Stimulated activated CD4-positive, alpha-beta T cell treated with anti-CD3 and anti-CD28 coated beads, Interleukin-4, amount 100 ng/mL, for 1 hour (primary cell): Measurements from ENCODE around the gene GPR25.

ENCODE experiments used
- DNase-seq: peaks from one replicate; pipeline ENCODE4 v3.0.0-alpha.2; 2020

Gene GPR25, protein sequence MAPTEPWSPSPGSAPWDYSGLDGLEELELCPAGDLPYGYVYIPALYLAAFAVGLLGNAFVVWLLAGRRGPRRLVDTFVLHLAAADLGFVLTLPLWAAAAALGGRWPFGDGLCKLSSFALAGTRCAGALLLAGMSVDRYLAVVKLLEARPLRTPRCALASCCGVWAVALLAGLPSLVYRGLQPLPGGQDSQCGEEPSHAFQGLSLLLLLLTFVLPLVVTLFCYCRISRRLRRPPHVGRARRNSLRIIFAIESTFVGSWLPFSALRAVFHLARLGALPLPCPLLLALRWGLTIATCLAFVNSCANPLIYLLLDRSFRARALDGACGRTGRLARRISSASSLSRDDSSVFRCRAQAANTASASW

DNA sequence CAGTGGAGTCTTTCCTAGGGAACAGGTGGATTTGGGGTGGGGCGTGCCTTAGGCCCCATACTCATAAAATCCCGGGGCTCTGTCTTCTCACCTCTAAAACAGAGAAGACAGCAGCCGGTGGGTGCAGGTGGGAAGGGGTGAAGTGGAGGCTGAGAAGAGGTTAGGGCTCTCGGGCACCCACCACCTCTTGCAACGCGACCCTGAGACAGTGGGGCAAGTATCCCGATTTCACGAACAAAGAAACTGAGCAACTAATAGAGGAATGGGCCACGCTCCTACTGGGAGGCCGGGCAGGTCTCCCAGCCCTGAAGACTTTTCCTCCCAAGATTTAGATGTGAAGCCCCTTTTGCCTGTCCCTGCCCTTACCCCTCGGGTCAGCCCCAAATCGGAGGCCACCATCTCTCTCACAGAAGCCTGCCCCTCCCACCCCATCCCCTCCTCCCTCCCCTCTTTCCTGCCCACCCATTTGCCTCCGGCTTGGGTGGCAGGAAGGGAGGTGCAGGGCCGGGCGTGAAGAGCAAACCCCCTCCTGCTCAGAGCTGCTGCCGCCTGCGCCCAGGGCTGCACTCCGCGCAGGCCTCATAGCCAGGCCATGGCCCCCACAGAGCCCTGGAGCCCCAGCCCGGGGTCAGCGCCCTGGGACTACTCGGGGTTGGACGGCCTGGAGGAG lies at the start of gene GPR25:
TSS of gene GPR25 (plus strand) at position 536 of the 670 bp plus-strand sequence. CDS start at position 593, 57 bp downstream.
- no peak for DNase-seq

DNA sequence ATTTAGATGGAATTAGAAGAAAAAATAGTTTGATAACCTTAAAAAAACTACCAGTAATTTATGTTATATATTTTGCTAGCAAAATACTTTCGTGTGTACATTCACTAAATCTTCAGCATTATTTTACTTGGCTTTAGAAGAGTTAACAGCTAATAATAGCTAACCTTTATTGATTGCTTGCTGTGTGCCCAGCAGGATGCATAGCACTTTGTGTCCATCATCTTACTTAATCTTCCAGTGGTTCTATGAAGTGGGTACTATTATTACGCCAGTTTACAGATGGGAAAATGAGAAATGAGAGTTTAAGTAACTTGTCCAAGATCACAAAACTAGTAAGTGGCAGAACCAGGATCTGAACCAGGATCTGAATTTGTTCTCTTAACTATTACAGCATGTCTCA lies 41.7 kb upstream of the GPR25 start:
- DNase-seq = no peak

DNA sequence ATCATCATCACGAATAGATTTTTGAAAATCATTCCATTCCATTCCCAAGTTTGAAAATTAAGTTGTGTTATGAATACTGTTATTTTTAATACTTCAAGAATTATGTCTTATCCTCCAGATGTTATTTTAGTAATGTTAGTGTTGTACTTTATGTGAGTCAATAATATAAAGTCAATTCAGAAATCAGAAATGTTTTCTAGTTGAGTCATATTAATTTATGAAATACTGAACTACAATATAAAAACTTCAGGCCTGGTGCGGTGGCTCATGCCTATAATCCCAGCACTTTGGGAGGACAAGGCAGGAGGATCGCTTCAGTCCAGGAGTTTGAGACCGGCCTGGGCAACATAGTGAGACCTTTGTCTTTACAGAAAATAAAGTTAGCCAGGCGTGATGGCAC lies 38.4 kb upstream of the GPR25 start:
- DNase-seq = no peak

DNA sequence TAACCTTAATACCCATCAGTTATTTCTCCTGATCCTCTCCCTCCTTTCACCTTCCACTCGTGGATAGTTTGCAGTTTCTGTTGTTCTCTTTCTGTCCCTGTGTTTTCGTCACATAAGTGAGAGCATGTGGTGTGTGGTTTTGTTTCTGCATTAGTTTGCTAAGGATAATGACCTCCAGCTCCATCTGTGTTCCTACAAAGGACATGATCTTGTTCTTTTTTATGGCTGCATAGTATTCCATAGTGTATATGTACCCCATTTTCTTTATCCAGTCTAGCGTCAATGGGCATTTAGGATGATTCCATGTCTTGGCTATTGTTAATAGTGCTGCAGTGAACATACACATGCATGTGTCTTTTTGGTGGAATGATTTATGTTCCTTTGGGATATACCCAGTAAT lies 36.6 kb upstream of the GPR25 start:
- DNase-seq = no peak

DNA sequence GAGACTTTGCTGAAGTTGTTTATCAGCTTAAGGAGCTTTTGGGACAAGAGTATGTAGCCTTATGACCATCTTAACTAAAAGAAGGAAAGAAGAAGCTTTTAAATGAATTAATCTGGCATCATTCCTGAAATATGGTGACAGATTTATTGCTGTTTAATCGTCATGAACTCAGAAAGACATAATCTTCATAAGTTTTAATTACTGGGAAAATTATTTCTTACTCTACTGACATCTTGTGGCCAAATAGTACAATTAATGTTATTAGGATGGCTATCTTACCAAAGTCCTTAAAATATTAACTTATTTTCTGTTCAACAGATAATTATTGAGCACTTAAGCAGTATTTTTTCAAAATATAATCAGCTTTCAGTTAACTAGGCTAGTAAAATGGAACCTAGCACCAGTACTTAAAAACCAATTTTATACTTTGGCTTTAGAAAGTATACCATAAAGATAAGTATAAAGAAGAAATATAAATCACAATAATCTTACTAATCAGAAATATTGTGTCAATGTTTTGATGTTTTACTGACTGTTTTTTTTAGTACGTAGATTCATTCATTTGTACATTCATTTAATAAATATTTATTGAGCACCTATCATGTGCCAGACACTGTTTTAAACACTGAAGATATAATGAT lies 34.7 kb upstream of the GPR25 start:
- DNase-seq = no peak

DNA sequence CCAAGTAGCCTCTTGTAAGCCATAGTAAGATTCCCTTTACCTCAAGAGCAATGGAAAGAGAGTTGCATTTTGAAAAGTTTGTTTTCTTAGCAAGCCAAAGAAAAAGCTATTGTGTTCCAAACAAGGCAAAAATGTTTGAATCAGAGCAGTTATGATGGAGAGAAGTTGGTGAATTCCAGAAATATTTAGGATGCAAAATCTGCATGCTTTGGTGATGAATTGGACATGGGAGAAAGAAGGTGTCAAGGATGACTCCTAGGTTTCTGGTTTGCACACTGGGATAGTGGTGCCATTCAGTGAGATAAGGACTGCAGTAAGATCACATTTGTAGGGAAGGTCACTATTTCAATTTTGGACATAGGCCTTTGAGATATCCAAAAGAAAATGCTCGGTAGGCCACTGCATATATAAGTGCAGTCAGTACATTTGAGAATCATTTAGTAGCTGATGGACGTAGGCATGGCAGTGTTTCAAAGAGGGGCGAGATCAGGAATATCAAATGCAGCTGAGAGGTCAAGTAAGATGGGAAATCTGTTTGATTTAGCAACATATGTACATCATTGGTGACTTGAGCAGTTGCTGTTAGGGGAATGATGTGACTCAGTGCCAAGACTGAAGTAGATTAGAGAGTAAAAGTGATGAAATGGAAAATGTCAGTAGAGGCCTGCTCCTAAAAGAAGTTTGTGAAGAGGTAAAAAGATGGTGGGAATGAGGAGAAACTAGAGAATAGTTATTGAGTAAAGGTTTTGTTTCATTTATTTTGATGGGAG lies 33.9 kb upstream of the GPR25 start:
- DNase-seq = no peak

DNA sequence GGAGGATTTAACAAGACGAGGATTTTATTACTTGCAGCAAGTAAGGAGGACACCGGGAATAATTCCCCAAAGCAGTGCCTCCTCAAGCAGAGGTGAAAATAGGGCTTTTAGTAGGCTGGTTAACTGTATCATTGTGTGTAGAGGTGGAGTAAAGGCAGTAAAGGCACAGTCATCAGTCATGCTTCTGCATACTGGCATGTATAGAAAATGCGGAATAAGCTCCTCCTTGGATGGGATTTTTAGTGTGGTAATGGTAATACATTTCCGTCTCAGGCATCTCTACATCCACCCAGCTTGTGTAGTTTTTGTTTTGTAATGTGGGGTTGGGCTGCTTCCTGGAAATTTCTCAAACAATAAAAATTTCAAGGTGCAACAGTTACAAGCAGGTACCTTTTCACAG lies 27.4 kb upstream of the GPR25 start:
- no peak for DNase-seq

DNA sequence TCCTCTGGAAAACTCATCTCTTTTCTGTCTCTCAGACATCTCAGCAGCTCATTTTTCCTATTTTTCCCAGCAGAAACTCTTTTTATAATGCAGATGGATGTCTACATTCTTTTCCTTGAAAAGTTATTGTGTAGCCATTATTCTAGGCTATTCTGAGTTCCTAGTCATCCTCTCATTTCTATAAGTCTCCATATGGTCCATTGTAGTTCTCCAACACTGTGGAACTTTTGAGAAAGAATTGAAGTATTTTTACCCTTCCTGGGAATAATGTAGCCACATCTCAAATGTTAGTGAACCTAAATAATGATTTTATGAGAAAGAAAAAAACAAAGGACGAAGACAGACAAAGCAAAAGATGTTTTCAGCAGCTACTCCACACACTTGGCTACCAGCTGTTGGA lies 26.4 kb upstream of the GPR25 start:
- DNase-seq = no peak

DNA sequence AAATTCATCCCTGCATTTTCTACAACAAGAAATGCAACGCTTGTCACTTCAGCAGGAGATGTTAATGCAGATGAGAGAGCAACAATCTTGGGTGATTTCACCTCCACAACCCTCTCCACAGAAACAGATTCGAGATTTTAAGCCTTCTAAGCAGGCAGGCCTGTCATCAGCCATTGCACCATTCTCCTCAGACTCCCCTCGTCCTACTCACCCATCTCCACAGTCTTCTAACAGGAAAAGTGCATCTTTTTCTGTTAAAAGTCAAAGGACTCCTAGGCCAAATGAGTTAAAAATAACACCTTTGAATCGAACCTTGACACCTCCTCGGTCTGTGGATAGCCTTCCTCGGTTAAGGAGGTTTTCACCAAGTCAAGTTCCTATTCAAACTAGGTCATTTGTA lies 23.4 kb upstream of the GPR25 start:
- no peak for DNase-seq

DNA sequence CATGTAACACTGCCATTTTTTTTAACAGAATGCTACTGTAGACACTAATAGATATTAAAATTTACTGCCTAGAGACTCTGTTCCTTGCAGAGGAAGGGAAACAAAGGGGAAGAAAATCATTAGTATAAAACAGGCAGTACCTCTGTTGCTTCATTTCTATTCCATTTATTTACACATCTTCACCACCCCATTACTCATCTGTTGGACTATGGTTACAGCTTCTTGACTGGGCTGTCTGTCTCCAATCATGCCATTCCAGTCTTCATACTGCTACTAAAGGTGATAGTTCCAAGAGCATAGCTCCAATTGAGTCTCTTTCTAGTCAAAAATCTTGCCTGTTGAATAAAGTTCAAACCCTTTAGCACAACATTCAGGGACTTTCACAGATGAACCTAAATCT lies 22.2 kb upstream of the GPR25 start:
- DNase-seq = no peak

DNA sequence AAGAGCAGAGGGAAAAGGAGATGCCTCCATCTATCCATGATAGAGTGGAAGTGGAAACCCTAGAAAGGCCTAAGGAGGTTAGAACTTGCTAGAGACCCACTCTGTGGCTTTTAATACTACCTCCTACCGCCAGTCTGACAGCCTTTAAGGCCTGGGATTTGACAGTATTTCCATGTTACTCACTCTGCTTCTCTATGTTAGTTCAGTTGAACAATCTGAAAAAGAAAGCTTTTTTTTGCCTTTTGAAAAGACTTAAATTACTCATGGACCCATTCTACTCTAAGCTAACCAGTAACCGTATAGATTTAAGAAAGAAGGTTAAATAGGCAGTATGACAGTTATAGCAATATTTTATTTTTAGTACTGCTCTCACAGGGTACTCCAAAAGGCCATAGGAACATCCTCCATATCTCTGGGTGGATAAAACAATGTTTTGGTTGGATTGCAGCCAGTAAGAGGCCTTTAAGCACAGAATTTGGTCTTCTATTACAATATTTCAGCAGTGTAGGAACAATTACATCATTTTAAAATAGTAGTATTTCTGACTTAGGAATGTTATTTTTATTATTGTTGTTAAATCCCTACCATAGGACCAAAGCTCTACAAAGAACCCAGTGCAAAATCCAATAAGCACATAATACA lies 15.9 kb upstream of the GPR25 start:
- DNase-seq = no peak

DNA sequence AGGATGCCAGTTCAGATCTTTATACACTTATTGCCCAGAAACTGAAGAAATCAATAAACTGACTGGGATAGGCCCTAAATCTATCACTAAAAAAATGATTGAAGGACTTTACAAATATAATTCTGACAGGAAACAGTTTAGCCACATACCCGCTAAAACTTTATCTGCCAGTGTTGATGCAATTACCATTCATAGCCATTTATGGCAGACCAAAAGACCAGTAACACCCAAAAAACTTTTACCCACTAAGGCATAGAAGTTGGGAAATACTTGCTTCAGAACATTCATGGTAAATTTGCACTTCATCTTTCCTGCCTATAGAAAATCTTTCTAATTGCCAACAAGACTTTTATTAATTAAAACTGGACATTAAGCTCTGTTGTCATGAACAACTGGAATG lies 15.0 kb upstream of the GPR25 start:
- DNase-seq = no peak

DNA sequence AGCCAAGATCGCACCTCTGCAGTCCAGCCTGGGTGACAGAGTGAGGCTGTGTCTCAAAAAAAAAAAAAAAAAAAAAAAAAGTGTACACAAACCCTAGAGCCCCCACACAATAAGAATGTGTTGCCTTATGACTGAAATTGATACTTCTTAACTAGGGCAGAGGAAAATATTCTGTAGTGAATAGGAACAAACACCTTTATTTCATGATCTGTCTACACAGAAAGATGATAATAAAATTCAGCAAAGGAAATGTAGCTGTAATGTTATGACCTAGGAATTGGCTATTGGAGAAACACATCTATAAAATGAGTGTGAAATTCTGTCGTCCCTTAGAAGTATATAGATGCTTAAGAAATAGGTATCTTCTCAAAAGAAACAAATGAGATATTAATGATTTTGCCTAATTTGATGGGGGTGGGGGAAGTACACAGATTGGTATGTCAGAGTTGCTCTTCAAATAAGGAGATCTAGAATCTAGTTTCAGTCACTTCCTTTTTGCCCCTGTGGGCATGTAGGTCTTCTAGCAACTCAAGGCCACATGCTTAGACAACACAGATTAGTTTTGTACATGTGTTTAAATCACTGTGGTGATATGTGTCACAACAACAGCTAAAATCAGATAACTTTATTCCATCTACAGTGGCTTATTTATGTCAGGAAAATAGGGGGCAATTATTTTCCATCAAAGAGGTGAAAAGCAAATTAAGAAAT lies 10.7 kb upstream of the GPR25 start:
- no peak for DNase-seq

DNA sequence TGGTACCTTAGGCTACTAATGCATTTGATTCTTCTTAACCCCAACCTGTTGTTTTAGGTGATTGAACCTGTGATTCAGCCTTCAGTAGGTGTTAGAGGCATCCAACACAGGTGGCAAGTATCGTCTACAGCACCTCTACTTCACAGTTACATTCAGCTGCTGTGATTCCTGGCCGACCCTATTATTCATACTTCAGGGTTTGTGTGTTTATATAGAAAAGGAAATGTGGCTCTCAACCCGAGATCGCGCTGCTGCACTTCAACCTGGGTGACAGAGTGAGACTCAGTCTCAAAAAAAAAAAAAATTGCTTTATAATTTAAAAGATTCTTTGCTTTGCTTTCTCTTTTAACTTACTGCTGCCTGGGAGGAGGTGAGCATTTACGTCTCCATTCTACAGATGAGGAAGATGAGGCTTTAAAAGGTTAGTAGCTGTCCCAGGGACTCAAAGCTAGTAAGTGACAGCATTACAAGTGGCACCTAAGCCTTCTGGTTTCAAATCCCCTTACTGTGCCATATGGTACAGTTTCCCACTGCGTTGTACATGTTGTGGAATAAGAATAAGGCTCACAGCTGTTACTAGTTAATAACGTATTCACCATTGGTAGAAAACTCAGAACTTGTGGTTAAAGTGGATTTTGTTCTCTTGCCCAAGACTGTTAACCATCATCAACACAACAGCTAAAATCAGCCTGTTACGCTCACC lies 9.9 kb upstream of the GPR25 start:
- no peak for DNase-seq

DNA sequence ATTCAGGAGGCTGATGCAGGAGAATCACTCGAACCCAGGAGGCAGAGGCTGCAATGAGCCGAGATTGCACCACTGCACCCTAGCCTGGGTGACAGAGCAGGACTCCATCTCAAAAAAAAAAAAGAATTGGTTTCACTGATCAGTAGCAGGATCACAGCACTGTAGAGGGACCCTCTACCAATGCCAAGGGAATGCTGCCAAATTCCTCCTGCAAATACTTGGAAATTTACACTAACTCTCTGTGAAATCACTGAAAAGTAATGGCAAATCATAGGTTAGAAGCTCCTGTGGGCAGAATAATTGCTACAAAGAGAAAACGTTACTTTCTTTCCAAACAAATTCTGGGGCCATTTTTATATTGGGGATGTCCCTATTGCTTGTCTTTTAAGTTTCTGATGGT lies 6.7 kb upstream of the GPR25 start:
- DNase-seq = no peak

DNA sequence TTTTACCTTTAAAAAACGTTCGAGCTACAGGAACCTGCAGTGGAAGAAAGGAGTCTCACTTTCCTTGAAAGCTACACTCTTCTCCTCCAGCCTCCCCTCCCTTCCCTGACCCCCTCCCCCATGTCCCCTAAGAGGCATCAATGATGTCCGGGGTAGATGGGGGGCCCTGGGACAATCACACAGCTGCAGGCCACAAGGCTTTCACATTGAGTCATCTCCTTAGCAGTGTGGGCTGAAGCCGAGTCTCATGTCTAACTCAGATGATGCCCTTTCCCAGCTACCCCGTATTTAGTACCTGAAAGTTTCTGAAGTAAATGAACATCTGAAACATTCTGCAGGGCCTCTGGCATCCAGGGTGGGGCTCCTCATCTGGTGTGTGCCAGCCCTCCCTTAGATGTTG lies 6.3 kb upstream of the GPR25 start:
- DNase-seq = peak; percentile 37

DNA sequence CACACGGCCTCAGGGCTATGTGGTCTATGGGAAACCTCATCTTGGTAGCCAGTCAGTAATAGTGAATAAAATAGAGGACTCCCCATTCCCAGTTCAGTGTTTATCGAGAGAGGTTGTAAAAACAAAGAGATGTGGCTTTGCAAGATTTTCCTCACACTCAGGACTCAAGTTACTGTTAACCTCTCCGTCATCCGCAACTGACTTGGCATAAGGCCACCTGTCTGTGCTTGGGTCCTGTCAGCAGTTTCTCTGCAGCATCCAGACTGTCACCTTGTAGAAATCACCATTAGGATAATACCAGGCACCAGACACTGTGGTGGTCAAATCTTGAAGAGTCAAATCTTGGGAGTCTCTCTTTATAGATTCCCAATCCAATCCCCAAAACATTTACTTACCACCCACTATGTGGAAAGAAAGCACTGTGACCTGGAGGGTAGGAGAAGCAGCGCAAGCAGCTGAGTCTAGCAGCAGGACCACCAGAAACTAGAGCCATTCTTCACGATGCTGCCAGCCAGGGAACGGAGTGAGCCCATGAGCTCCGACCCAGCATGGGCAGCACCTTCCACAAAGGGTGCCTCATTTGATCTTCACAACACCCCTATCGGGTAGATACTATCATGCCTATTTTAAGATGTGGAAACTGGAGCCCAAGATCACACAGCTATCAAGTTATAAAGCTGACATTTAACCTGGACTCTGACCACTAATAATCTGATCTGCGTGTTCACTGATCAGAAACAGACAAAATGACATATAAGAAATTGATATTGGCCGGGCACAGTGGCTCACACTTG lies 5.6 kb upstream of the GPR25 start:
- no peak for DNase-seq

DNA sequence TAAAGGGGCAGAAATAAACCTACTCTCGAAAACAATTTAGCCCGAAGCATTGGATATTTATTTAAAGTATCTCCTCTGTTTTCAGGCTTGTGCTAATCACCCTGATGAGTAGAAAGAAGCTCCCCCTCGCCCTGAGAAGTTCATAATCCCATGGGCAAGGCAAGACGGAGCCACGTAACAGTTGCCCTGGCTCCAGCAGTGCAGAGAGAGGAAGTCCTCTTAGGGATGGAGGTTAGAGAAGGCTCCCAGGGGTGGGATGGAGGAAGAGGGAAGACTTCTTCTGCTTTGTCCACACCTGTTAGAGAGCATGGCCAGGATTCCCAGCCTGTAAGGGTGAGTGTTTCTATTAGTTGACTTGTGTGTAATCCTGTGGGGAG lies 3.4 kb upstream of the GPR25 start:
- no peak for DNase-seq

DNA sequence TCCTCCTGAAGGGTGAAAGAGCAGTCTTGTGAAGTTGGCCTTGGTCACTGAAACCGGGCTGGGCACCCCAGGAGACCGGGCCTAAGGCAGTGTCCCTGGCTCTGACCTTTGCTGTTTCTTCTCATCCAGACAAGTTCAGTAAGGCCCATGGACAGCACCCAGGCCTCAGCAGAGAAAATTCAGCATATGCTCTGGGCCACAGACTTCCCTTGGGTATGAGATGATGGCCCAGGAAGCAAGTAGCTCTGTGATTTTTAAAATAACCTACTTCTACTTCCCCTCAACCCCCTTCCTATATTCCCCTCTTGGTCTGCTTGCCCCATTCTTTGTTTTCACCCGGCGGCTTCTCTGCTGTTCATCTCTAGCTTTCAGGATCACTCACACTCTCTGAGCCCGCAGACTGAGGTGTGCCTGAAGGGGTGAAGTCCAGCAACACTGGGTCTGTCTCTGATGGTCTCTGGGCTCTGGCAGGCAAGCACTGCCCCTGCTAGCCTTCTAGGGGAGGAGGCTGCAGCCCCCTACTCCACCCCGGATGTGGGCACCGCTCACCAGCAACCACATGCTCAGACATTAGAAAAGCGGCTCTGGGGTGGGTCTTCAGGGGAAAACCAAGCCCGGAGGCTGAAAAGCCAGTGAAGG lies 2.9 kb upstream of the GPR25 start:
- no peak for DNase-seq

DNA sequence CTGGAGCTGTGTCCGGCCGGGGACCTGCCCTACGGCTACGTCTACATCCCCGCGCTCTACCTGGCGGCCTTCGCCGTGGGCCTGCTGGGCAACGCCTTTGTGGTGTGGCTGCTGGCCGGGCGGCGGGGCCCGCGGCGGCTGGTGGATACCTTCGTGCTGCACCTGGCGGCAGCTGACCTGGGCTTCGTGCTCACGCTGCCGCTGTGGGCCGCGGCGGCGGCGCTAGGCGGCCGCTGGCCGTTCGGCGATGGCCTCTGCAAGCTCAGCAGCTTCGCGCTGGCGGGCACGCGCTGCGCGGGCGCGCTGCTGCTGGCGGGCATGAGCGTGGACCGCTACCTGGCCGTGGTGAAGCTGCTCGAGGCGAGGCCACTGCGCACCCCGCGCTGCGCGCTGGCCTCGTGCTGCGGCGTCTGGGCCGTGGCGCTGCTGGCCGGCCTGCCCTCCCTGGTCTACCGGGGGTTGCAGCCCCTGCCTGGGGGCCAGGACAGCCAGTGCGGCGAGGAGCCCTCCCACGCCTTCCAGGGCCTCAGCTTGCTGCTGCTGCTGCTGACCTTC lies 412 bp downstream of the GPR25 start:
- DNase-seq = no peak
